Chondrocyte (in vitro differentiated cells): ENCODE results near the gene SOHLH1. TPM values are rescaled to one million over a fixed set of nuclear protein-coding genes. Genes with fewer than 3 reads are reported as not detected.

Experiments used
- DNase-seq: peaks from one replicate; pipeline ENCODE4 v3.0.0; 2021; ENCODE audit warnings: mixed read lengths, low spot score
- H3K27ac Mint-ChIP-seq: one replicate; pipeline ENCODE4 v1.8.0; 2021; ENCODE audit warnings: mild to moderate bottlenecking, moderate library complexity, mixed read lengths; ENCODE audit not compliant: unreplicated experiment
- H3K27me3 Mint-ChIP-seq: 2 replicates; pipeline ENCODE4 v1.8.0; 2021; ENCODE audit warnings: low read depth, mixed read lengths
- H3K36me3 Mint-ChIP-seq: 2 replicates; pipeline ENCODE4 v1.8.0; 2021; ENCODE audit warnings: low read depth, mixed read lengths
- H3K4me1 Mint-ChIP-seq: 2 replicates; pipeline ENCODE4 v1.8.0; 2021; ENCODE audit warnings: low read depth, mild to moderate bottlenecking, mixed read lengths
- H3K4me3 Mint-ChIP-seq: one replicate; pipeline ENCODE4 v1.8.0; 2021; ENCODE audit warnings: mild to moderate bottlenecking, moderate library complexity, mixed read lengths; ENCODE audit not compliant: unreplicated experiment
- H3K9me3 Mint-ChIP-seq: 2 replicates; pipeline ENCODE4 v1.8.0; 2021; ENCODE audit warnings: low read depth, mixed read lengths
- CTCF ChIP-seq: fragments of 200-600 bp; sonication (generic); IDR thresholded peaks from 2 replicates; pipeline ENCODE4 v1.5.0; 2021; ENCODE audit warnings: antibody characterized with exemption, mild to moderate bottlenecking, moderate library complexity
- total RNA-seq: library from RNA; stranded (reverse); gene quantifications from 3 replicates; pipeline ENCODE4 v1.2.1, GENCODE V29; 2021

The SOHLH1 gene
- total RNA-seq, 1 donor from 2014 or later = not detected

GRCh38 chr9:135647884-135648283 is 51.4 kb downstream of the SOHLH1 start:
- H3K36me3 Mint-ChIP-seq = peaks cover 9% of the 10 kb centered on the region
- DNase-seq = no peak
- H3K4me1 Mint-ChIP-seq = peaks cover 4% of the 10 kb centered on the region
- no peak for TF ChIP-seq CTCF
- peaks cover 57% of the 10 kb centered on the region for H3K9me3 Mint-ChIP-seq
- no peak overlapping the region for H3K27ac Mint-ChIP-seq
- no peaks in the 10 kb centered on the region for H3K27me3 Mint-ChIP-seq
- H3K4me3 Mint-ChIP-seq = no peak overlapping the region

- Mint-ChIP-seq H3K9me3 (peaks cover 49% of the 10 kb centered on the region), H3K4me1 (peaks cover 10% of the 10 kb centered on the region), H3K27me3 (no peaks in the 10 kb centered on the region), H3K4me3 (peak overlapping the region; percentile 67), H3K27ac (peak overlapping the region; percentile 82), H3K36me3 (peaks cover 8% of the 10 kb centered on the region)
- no peak for TF ChIP-seq CTCF
- DNase-seq = no peak
Measured at GRCh38 chr9:135644631-135645218, 54.6 kb downstream of the SOHLH1 start.

Other genes starting within 250 kb of the SOHLH1 start
- gene PPP1R26, start 219.7 kb downstream of the SOHLH1 start, total RNA-seq = 9.1 to 19.6 TPM (median 19.5 TPM) in 3 replicates
- 22.7 to 24.6 TPM (median 24.4 TPM) in 3 replicates for gene MRPS2, start 198.8 kb downstream of the SOHLH1 start, total RNA-seq
- 0.60 TPM in 1 of 3 replicates, not detected in the others for gene LCN1, start 178.0 kb downstream of the SOHLH1 start, total RNA-seq
- gene OBP2A, start 153.4 kb downstream of the SOHLH1 start, total RNA-seq = 0.50 TPM in 1 of 3 replicates, not detected in the others
- not detected in 3 replicates for gene PAEP, start 137.7 kb downstream of the SOHLH1 start, total RNA-seq
- gene GLT6D1, start 59.9 kb downstream of the SOHLH1 start, total RNA-seq = not detected in 3 replicates
- gene LCN9, start 36.2 kb downstream of the SOHLH1 start, total RNA-seq = 1.8 to 2.0 TPM in 2 of 3 replicates, not detected in the other
- gene KCNT1, start 2.7 kb upstream of the SOHLH1 start, total RNA-seq = not detected in 3 replicates
- gene CAMSAP1, start 208.1 kb upstream of the SOHLH1 start, total RNA-seq = 27.1 to 35.5 TPM (median 27.7 TPM) in 3 replicates